ENCODE data around the gene TRDN. TPM values are rescaled to one million over a fixed set of nuclear protein-coding genes. Genes with fewer than 3 reads are reported as not detected.

The TRDN gene
- total and polyA plus RNA-seq, 4 donors, result 0.03 to 0.33 (median 0.23) TPM; not detected in 1

- no peaks in the 10 kb centered on the region for H3K36me3 ChIP-seq (ENCODE audit: control insufficient read depth in 1 of 2, insufficient read depth in 2 of 2, low read length in 1 of 2)
- DNase-seq (no peak), ATAC-seq (ENCODE audit: low FRiP score) (no peak)
- no peaks in the 10 kb centered on the region for H3K4me1 ChIP-seq (ENCODE audit: control insufficient read depth in 1 of 2, insufficient read depth in 2 of 2, low read length in 2 of 2)
- no peaks in the 10 kb centered on the region for H3K27me3 ChIP-seq (ENCODE audit: control insufficient read depth in 1 of 2, insufficient read depth in 2 of 2, low read length in 1 of 2)
- no peaks in the 10 kb centered on the region for H3K9me3 ChIP-seq (ENCODE audit: control insufficient read depth, low read length)
- H3K4me3 ChIP-seq (ENCODE audit: low read length in 2 of 2), result no peak overlapping the region
- WGBS, 2 donors, result 68 to 75% methylated on average over 5 of the region's 5 CpGs
- intact Hi-C loops (cut with DNase I), result no loop called here
- no peak overlapping the region for H3K27ac ChIP-seq (ENCODE audit: low read depth in 1 of 2, low read length in 2 of 2)
Observed at GRCh38 chr6:123171341-123172115, 465.2 kb downstream of the TRDN start.

- intact Hi-C loops (cut with DNase I), result no loop called here
- Histone ChIP-seq H3K27me3 (ENCODE audit: control insufficient read depth in 1 of 2, insufficient read depth in 2 of 2, low read length in 1 of 2) (no peaks in the 10 kb centered on the region), H3K36me3 (ENCODE audit: control insufficient read depth in 1 of 2, insufficient read depth in 2 of 2, low read length in 1 of 2) (no peaks in the 10 kb centered on the region), H3K4me1 (ENCODE audit: control insufficient read depth in 1 of 2, insufficient read depth in 2 of 2, low read length in 2 of 2) (no peaks in the 10 kb centered on the region), H3K9me3 (ENCODE audit: control insufficient read depth, low read length) (no peaks in the 10 kb centered on the region), H3K4me3 (ENCODE audit: low read length in 2 of 2) (no peak overlapping the region), H3K27ac (ENCODE audit: low read depth in 1 of 2, low read length in 2 of 2) (no peak overlapping the region)
- DNase-seq (no peak), ATAC-seq (ENCODE audit: low FRiP score) (no peak)
- WGBS, 2 donors, result 49 to 61% methylated on average over 2 of the region's 2 CpGs
Observed at GRCh38 chr6:123169774-123170095, 467.0 kb downstream of the TRDN start.

- Histone ChIP-seq H3K4me3 (ENCODE audit: low read length in 2 of 2) (no peak overlapping the region), H3K36me3 (ENCODE audit: control insufficient read depth in 1 of 2, insufficient read depth in 2 of 2, low read length in 1 of 2) (no peaks in the 10 kb centered on the region), H3K27ac (ENCODE audit: low read depth in 1 of 2, low read length in 2 of 2) (no peak overlapping the region), H3K4me1 (ENCODE audit: control insufficient read depth in 1 of 2, insufficient read depth in 2 of 2, low read length in 2 of 2) (no peaks in the 10 kb centered on the region), H3K27me3 (ENCODE audit: control insufficient read depth in 1 of 2, insufficient read depth in 2 of 2, low read length in 1 of 2) (no peaks in the 10 kb centered on the region), H3K9me3 (ENCODE audit: control insufficient read depth, low read length) (no peaks in the 10 kb centered on the region)
- 65 to 81% methylated on average over 2 of the region's 2 CpGs for WGBS, 2 donors
- DNase-seq (no peak), ATAC-seq (ENCODE audit: low FRiP score) (no peak)
- intact Hi-C loops (cut with DNase I), result no loop called here
Observed at GRCh38 chr6:123168892-123169773, 467.6 kb downstream of the TRDN start.

DNA sequence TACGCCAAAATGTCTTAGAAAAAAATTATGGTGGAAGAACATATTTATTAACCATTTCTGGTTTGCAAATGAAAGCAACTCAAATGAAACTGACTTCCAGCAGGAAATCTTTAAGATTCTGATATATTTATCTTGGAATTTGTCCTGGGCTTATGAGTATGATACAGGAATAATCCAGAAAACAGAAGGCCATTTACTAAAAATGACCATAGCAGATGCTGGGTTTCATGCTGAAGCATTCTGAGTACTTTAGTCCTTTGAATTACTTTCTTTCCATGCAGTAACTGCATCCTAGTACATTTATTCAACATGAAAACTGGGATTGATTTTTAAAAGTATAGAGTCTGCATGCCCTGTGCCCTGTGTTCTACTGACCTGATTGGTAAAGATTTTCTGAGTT, 468.3 kb downstream of the TRDN start:
- DNase-seq (no peak), ATAC-seq (ENCODE audit: low FRiP score) (no peak)
- intact Hi-C loops (cut with DNase I), result no loop called here
- no peaks in the 10 kb centered on the region for H3K4me1 ChIP-seq (ENCODE audit: control insufficient read depth in 1 of 2, insufficient read depth in 2 of 2, low read length in 2 of 2)
- H3K36me3 ChIP-seq (ENCODE audit: control insufficient read depth in 1 of 2, insufficient read depth in 2 of 2, low read length in 1 of 2), result no peaks in the 10 kb centered on the region
- no peak overlapping the region for H3K27ac ChIP-seq (ENCODE audit: low read depth in 1 of 2, low read length in 2 of 2)
- no peaks in the 10 kb centered on the region for H3K27me3 ChIP-seq (ENCODE audit: control insufficient read depth in 1 of 2, insufficient read depth in 2 of 2, low read length in 1 of 2)
- no peaks in the 10 kb centered on the region for H3K9me3 ChIP-seq (ENCODE audit: control insufficient read depth, low read length)
- no peak overlapping the region for H3K4me3 ChIP-seq (ENCODE audit: low read length in 2 of 2)
- 77 to 88% methylated on average over 1 of the region's 1 CpG for WGBS, 2 donors

Other genes with a start within 250 kb of the TRDN start
- 1 to 10 TPM; 1.4 to 1.9 TPM for gene NKAIN2, start 166.9 kb upstream of the TRDN start, total RNA-seq
- not detected for gene NKAIN2, start 166.9 kb upstream of the TRDN start, polyA plus RNA-seq

Data from aorta (tissue), 5 donors.